ENCODE data around the gene FALEC.

Gene FALEC

DNA sequence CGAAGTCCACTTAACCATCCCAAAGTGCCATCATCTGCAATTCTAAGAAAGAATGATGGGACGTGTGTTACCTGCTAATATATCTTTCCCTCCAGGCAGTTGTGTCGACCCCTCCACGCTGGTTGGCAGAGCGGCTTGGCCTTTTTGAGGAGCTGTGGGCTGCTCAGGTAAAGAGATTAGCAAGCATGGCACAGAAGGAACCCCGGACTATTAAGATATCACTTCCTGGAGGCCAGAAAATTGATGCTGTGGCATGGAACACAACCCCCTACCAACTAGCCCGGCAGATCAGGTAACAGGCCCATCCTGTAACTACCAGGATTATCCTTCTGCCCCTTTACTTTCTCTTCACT lies 27.8 kb upstream of the FALEC start:
- peak overlapping the region; percentile 76 for H3K4me3 ChIP-seq
- H3K27me3 ChIP-seq (ENCODE audit: low read depth) = no peaks in the 10 kb centered on the region
- no peak for DNase-seq (ENCODE audit: low spot score in 2 of 2)
- H3K4me1 ChIP-seq = no peaks in the 10 kb centered on the region
- in situ Hi-C loops (cut with MboI; ENCODE audit: low sequenced_read_pairs) = no loop called here
- no peaks in the 10 kb centered on the region for H3K9me3 ChIP-seq
- H3K36me3 ChIP-seq (replicated peaks) = peaks cover 33% of the 10 kb centered on the region

DNA sequence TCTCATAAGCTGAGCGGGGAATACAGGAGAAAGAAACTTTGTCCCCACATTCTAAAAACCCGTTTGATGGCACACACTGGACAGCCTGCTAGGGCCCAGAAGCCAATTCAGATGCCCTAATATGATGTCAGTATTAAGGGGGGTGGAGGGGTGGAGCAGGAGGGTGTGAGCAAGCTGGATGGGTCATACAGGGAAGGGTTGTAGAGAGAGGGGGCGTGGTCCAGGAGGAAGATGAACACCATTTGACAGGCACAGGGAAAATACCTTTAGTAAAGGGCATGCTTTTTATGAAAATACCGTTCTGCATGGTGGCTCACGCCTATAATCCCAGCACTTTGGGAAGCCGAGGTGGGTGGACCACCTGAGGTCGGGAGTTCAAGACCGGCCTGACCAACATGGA lies 22.4 kb upstream of the FALEC start:
- peaks cover 63% of the 10 kb centered on the region for H3K36me3 ChIP-seq (replicated peaks)
- H3K4me1 ChIP-seq = no peaks in the 10 kb centered on the region
- no peaks in the 10 kb centered on the region for H3K9me3 ChIP-seq
- H3K4me3 ChIP-seq = no peak overlapping the region
- H3K27me3 ChIP-seq (ENCODE audit: low read depth) = no peaks in the 10 kb centered on the region
- DNase-seq (ENCODE audit: low spot score in 2 of 2) = peak in 1 of 2 experiments; percentile 0
- in situ Hi-C loops (cut with MboI; ENCODE audit: low sequenced_read_pairs) = no loop called here

DNA sequence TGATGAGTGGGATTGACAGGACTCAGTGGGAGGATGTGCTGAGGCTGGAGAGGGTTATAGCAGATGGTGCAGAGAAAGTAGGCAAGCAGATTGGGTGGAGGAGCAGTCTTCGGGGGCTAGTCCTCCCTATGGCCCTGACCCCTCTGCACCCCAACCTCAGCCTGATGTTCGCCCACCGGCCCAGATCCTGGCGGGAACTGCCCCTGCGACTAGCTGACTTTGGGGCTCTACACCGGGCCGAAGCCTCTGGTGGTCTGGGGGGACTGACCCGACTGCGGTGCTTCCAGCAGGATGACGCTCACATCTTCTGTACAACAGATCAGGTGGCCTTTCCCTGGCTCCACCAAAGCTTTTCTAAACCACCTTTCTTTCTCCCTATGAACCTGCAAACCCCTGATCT lies 17.2 kb upstream of the FALEC start:
- no peaks in the 10 kb centered on the region for H3K4me1 ChIP-seq
- no peak overlapping the region for H3K4me3 ChIP-seq
- DNase-seq (ENCODE audit: low spot score in 2 of 2) = no peak
- in situ Hi-C loops (cut with MboI; ENCODE audit: low sequenced_read_pairs) = no loop called here
- H3K36me3 ChIP-seq (replicated peaks) = peaks cover 47% of the 10 kb centered on the region
- no peaks in the 10 kb centered on the region for H3K9me3 ChIP-seq
- no peaks in the 10 kb centered on the region for H3K27me3 ChIP-seq (ENCODE audit: low read depth)

DNA sequence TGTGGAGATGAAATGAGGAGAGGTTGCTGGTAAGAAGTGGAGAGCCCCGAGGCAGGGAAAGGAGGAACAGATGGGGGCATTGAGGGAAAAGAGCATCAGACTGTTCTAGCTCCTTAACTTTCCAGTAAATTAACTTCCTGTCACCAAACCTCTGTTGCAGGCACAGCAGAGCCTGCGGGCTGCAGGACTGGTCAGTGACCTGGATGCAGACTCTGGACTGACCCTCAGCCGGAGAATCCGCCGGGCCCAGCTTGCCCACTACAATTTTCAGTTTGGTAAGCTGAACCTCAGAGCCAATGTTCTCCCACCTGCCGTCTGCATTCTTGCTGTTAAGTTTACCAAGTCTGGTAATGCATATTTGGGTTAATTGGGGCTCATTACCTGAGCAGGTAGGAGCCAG lies 10.1 kb upstream of the FALEC start:
- no peak overlapping the region for H3K4me3 ChIP-seq

DNA sequence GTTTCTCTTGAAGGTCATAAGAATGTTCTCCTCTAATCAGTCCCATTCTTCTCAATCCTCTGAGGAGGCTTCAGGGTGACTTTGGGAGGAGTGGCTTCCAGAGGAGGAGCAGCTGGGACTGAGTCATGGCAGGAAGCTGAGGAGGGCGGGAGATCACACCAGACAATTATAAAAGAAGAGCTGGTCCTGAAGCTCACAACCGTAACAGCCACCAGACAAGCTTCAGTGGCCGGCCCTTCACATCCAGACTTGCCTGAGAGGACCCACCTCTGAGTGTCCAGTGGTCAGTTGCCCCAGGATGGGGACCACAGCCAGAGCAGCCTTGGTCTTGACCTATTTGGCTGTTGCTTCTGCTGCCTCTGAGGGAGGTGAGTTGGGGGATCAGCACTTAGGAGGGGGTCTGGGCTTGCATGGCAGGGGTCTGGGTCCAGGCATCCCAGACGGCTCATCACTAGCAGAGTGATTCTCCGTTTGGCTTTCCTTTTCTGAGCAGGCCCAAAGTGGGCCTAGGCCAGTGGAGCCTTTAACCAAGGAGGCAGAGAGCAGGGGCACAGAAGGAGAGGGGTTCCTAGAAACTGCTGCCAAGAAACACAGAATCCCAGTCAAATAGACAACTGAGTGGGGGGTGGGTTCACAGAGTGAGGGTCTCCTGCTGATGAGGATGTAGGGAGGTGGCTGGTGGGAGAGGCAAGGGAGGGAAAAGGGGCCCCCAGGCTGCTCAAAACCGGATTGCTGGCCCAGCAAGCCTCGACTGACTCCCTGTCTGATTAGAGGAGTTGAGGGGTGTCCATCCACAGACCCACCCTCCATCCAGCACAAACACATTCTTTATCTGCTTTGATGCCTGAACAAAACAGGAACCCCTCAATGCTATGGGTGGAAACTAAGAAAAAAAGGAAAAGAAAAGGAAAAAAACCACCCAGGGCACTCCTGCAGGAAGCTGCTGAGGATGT lies 7.4 kb upstream of the FALEC start, which contains the start of gene ECM1:
Gene ECM1 (plus strand): TSS at position 198 of the 953 bp plus-strand sequence. CDS start 101 bp downstream, at position 299.
- Histone ChIP-seq H3K27me3 (ENCODE audit: low read depth) (no peaks in the 10 kb centered on the region), H3K36me3 (replicated peaks) (peaks cover 39% of the 10 kb centered on the region), H3K4me3 (no peak within 1 kb of the TSS), H3K4me1 (no peaks in the 10 kb centered on the region), H3K9me3 (no peaks in the 10 kb centered on the region)
- in situ Hi-C loops (cut with MboI; ENCODE audit: low sequenced_read_pairs) = no loop called here
- no peak for DNase-seq (ENCODE audit: low spot score in 2 of 2)

More for the DNA sequence above, 10.1 kb upstream of the FALEC start:
- Histone ChIP-seq H3K27me3 (ENCODE audit: low read depth) (no peaks in the 10 kb centered on the region), H3K4me1 (no peaks in the 10 kb centered on the region), H3K9me3 (no peaks in the 10 kb centered on the region), H3K36me3 (replicated peaks) (peaks cover 46% of the 10 kb centered on the region)
- in situ Hi-C loops (cut with MboI; ENCODE audit: low sequenced_read_pairs) = no loop called here
- DNase-seq (ENCODE audit: low spot score in 2 of 2) = no peak

DNA sequence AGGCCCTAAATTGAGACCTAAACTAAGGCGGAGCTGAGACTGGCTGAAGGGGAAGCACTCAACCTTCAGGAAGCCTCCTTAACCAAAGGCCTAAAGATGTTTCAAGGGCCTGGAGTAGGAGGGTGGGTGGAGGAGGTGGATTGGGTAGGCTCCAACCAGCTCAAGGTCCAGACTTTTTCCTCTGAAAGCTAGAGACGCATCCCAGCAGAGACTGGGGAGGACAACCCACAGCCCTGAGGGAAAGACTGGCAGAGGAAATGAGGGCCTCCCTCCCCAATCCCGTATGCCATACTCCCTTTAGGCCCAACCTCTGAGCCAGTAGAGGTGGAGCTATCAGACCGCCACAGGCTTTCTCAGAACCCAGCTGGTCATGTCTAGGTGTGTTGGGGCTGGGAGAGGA lies 6.6 kb upstream of the FALEC start:
- peaks cover 39% of the 10 kb centered on the region for H3K36me3 ChIP-seq (replicated peaks)
- no peaks in the 10 kb centered on the region for H3K27me3 ChIP-seq (ENCODE audit: low read depth)
- DNase-seq (ENCODE audit: low spot score in 2 of 2) = no peak
- H3K4me3 ChIP-seq = no peak overlapping the region
- in situ Hi-C loops (cut with MboI; ENCODE audit: low sequenced_read_pairs) = no loop called here
- H3K4me1 ChIP-seq = no peaks in the 10 kb centered on the region
- H3K9me3 ChIP-seq = no peaks in the 10 kb centered on the region

DNA sequence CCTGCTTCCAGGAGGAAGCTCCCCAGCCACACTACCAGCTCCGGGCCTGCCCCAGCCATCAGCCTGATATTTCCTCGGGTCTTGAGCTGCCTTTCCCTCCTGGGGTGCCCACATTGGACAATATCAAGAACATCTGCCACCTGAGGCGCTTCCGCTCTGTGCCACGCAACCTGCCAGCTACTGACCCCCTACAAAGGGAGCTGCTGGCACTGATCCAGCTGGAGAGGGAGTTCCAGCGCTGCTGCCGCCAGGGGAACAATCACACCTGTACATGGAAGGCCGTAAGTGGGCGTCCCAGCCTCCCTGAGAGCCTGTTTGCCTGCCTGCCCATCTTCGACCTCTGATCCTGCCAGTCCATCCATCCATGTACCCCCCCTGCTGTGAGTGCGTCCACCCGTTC lies 4.0 kb upstream of the FALEC start:
- H3K4me1 ChIP-seq = peaks cover 6% of the 10 kb centered on the region
- no peak overlapping the region for H3K4me3 ChIP-seq
- no peaks in the 10 kb centered on the region for H3K9me3 ChIP-seq
- in situ Hi-C loops (cut with MboI; ENCODE audit: low sequenced_read_pairs) = no loop called here
- DNase-seq (ENCODE audit: low spot score in 2 of 2) = no peak
- no peaks in the 10 kb centered on the region for H3K27me3 ChIP-seq (ENCODE audit: low read depth)
- peaks cover 16% of the 10 kb centered on the region for H3K36me3 ChIP-seq (replicated peaks)

DNA sequence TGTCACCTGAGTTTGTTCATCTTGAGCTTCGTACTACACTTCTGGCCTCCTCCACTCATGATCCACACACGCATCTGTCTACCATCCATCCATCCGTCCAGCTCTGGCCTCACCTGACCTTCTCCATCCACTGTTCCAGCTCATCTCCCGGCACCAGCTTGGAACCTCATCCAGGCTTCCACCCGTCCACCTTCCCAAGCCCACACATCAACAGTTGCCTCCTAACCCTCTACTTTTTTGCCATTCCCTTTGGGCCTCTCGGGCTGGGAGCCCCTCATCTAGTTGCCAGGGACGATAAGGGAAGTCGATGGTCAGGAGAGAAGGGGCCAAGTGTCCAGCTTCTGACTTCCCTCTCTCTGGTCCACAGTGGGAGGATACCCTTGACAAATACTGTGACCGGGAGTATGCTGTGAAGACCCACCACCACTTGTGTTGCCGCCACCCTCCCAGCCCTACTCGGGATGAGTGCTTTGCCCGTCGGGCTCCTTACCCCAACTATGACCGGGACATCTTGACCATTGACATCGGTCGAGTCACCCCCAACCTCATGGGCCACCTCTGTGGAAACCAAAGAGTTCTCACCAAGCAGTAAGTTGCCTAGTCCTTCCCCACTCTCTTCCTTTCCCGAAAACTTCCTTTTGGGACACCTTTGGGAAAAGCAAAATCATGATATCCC lies 3.4 kb upstream of the FALEC start:
- peaks cover 11% of the 10 kb centered on the region for H3K4me1 ChIP-seq
- no peak for DNase-seq (ENCODE audit: low spot score in 2 of 2)
- H3K36me3 ChIP-seq (replicated peaks) = peaks cover 10% of the 10 kb centered on the region
- H3K4me3 ChIP-seq = no peak overlapping the region
- no peaks in the 10 kb centered on the region for H3K9me3 ChIP-seq
- in situ Hi-C loops (cut with MboI; ENCODE audit: low sequenced_read_pairs) = no loop called here
- no peaks in the 10 kb centered on the region for H3K27me3 ChIP-seq (ENCODE audit: low read depth)

DNA sequence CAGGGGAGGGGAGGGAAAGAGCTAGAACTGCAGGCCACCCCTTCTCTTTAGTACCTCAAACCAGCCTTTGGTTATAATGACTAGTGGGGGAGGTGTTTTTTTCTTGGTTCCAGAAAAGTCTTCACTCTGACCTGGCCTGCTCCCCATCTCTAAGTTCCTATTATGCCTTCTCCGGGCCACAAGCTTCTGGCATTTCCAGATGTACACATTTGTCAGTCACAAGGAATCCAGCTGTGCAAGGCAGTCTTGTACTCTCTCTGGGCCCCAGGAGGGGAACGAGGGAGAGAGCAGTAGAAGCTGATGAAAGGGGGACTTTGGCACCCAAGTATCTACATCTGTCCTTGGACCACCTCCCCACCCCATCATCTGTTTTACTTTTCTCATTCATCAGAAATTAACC lies 2.7 kb upstream of the FALEC start:
- H3K4me1 ChIP-seq = peaks cover 11% of the 10 kb centered on the region
- in situ Hi-C loops (cut with MboI; ENCODE audit: low sequenced_read_pairs) = no loop called here
- H3K9me3 ChIP-seq = no peaks in the 10 kb centered on the region
- no peak for DNase-seq (ENCODE audit: low spot score in 2 of 2)
- no peak overlapping the region for H3K4me3 ChIP-seq
- no peaks in the 10 kb centered on the region for H3K27me3 ChIP-seq (ENCODE audit: low read depth)
- peaks cover 4% of the 10 kb centered on the region for H3K36me3 ChIP-seq (replicated peaks)

DNA sequence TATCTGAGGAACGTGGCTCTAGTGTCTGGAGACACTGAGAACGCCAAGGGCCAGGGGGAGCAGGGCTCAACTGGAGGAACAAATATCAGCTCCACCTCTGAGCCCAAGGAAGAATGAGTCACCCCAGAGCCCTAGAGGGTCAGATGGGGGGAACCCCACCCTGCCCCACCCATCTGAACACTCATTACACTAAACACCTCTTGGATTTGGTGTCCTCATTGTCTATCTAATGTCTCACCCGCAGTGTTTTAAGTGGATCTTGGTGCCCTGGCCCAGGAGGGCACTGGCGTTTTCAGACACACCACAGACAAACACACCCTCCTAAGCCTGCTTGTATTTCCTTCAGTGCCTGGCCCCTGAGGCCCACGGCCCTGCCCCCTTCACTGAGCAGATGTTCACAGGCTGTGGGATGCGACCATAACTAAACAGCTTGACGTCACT lies 2.2 kb upstream of the FALEC start:
- peaks cover 11% of the 10 kb centered on the region for H3K4me1 ChIP-seq
- H3K27me3 ChIP-seq (ENCODE audit: low read depth) = no peaks in the 10 kb centered on the region
- in situ Hi-C loops (cut with MboI; ENCODE audit: low sequenced_read_pairs) = no loop called here
- DNase-seq (ENCODE audit: low spot score in 2 of 2) = no peak
- no peaks in the 10 kb centered on the region for H3K36me3 ChIP-seq (replicated peaks)
- H3K9me3 ChIP-seq = no peaks in the 10 kb centered on the region
- H3K4me3 ChIP-seq = no peak overlapping the region

DNA sequence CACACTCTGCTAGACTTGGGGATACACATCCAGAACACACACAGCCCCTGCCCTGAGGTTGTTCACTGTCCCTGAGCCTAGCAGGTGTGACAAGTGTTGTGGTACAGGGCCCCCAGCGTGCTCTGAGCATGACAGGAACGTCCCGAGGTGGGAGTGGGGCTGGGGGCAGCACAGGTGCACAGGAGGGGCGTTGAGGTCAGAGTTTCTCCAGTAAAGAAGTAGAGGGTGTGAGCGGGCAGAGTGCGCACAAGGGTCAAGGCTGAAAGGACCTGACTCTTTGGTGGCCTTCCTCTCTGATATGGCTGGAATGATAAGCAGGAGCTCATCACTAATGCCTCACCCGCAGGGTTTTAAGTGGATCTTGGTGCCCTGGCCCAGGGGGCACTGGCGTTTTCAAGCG lies 1.3 kb upstream of the FALEC start:
- H3K9me3 ChIP-seq = no peaks in the 10 kb centered on the region
- H3K4me1 ChIP-seq = peaks cover 11% of the 10 kb centered on the region
- H3K4me3 ChIP-seq = no peak overlapping the region
- DNase-seq (ENCODE audit: low spot score in 2 of 2) = no peak
- in situ Hi-C loops (cut with MboI; ENCODE audit: low sequenced_read_pairs) = no loop called here
- no peaks in the 10 kb centered on the region for H3K27me3 ChIP-seq (ENCODE audit: low read depth)
- no peaks in the 10 kb centered on the region for H3K36me3 ChIP-seq (replicated peaks)

DNA sequence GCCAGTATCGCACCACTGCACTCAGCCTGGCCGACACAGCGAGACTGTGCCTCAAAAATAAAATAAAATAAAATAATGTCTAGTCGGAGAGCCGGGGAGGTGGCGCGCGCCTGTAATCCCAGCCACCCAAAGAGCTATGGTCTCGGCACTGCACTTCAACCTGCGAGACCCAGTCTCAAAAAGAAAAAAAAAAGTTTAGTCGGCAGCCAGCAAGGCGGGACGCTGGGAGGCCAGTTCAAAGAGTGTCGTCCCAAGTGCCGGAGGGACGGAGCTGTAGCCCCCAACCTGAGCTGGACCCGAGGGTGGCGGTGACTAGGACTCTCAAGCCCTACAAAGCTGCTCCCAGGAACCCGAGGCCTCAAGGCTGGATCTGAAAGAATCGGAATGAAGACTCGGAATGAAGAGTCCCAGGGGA lies 632 bp upstream of the FALEC start:
- Histone ChIP-seq H3K27me3 (ENCODE audit: low read depth) (no peaks in the 10 kb centered on the region), H3K4me1 (peaks cover 11% of the 10 kb centered on the region), H3K4me3 (peak overlapping the region; percentile 48), H3K36me3 (replicated peaks) (no peaks in the 10 kb centered on the region), H3K9me3 (no peaks in the 10 kb centered on the region)
- DNase-seq (ENCODE audit: low spot score in 2 of 2) = no peak
- in situ Hi-C loops (cut with MboI; ENCODE audit: low sequenced_read_pairs) = no loop called here

DNA sequence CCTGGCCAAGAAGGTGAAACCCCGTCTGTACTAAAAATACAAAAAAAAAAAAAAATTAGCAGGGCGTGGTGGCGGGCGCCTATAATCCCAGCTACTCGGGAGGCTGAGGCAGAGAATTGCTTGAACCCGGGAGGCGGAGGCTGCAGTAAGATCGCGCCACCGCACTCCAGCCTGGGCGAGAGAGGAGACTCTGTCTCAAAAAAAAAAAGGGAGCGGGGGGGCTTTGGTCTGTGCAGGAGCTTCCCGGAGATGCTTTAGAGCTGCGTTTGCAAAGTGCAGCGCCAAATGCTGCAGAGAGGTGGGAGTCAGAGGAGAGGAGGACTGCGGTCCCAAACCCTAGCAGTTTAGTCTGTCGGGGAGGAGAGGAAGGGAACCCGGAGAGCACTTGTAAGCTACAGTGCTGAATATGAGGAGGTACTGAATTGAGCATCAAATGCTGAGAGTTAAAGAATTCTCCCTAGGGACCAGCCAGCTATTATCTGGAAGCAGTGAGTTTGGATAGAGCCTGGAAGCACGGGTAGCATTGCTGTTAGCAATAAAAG lies 569 bp downstream of the FALEC start:
- Histone ChIP-seq H3K4me1 (peaks cover 11% of the 10 kb centered on the region), H3K4me3 (peak overlapping the region; percentile 48), H3K9me3 (no peaks in the 10 kb centered on the region), H3K36me3 (replicated peaks) (no peaks in the 10 kb centered on the region), H3K27me3 (ENCODE audit: low read depth) (no peaks in the 10 kb centered on the region)
- DNase-seq (ENCODE audit: low spot score in 2 of 2) = peak in 1 of 2 experiments; percentile 52
- in situ Hi-C loops (cut with MboI; ENCODE audit: low sequenced_read_pairs) = no loop called here

DNA sequence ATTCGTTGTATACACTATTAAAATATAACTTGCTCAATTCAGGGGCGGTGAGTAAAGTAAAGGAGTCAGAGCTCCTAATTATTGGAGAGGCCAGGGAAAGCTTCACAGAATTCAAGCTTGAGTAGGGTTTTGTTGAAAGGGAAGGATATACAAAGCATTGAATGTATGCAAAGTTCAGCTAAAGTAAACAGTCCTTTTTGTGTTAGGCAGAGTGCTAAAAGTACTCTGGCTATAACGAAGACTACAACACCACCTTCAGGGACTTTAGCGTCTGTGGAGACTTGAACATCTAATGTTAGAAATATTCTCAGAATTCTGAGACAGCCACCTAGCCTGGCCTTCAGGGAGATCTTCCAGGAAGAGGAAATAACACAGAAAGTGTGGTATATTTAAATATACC lies 1.1 kb downstream of the FALEC start:
- Histone ChIP-seq H3K36me3 (replicated peaks) (no peaks in the 10 kb centered on the region), H3K9me3 (no peaks in the 10 kb centered on the region), H3K4me1 (peaks cover 11% of the 10 kb centered on the region), H3K4me3 (peak overlapping the region; percentile 48), H3K27me3 (ENCODE audit: low read depth) (no peaks in the 10 kb centered on the region)
- in situ Hi-C loops (cut with MboI; ENCODE audit: low sequenced_read_pairs) = no loop called here
- DNase-seq (ENCODE audit: low spot score in 2 of 2) = peak in 1 of 2 experiments; percentile 90
